ENCODE data around the gene BEST3. TPM values are rescaled to one million over a fixed set of nuclear protein-coding genes. Genes with fewer than 3 reads are reported as not detected.
A peak's percentile ranks its signal among the peaks of the same experiment; 100 is the strongest.

BEST3 gene
- total RNA-seq, 1 donor from 2014 or later = 2.5 TPM

DNA sequence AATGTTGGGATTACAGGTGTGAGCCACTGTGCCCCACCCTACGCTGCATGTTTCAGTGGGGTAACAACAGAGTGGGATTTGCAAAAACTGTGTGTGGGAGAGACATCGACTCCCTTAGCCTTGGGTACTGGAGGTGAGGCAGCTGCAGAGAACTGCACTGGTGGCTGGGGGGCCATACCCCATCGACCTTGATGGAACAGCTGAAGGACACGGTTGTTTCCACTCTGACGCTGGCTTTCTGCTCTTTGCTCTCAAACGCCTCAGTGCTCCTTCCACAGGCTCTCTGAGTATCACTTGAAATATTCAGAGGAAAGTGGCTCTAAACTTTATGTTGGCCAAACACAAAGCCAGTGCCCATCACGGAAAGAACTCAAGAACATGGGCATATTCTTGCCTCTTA is 57.6 kb downstream of the BEST3 start:
- H3K4me3 ChIP-seq (ENCODE audit: low read depth, low read length) = no peak overlapping the region
- TF ChIP-seq, protein P1, sequence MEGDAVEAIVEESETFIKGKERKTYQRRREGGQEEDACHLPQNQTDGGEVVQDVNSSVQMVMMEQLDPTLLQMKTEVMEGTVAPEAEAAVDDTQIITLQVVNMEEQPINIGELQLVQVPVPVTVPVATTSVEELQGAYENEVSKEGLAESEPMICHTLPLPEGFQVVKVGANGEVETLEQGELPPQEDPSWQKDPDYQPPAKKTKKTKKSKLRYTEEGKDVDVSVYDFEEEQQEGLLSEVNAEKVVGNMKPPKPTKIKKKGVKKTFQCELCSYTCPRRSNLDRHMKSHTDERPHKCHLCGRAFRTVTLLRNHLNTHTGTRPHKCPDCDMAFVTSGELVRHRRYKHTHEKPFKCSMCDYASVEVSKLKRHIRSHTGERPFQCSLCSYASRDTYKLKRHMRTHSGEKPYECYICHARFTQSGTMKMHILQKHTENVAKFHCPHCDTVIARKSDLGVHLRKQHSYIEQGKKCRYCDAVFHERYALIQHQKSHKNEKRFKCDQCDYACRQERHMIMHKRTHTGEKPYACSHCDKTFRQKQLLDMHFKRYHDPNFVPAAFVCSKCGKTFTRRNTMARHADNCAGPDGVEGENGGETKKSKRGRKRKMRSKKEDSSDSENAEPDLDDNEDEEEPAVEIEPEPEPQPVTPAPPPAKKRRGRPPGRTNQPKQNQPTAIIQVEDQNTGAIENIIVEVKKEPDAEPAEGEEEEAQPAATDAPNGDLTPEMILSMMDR (conservative IDR thresholded peaks at IDR 0.05; ENCODE audit: low read depth, low read length) = no peak
- no peak for DNase-seq (ENCODE audit: low read depth)

DNA sequence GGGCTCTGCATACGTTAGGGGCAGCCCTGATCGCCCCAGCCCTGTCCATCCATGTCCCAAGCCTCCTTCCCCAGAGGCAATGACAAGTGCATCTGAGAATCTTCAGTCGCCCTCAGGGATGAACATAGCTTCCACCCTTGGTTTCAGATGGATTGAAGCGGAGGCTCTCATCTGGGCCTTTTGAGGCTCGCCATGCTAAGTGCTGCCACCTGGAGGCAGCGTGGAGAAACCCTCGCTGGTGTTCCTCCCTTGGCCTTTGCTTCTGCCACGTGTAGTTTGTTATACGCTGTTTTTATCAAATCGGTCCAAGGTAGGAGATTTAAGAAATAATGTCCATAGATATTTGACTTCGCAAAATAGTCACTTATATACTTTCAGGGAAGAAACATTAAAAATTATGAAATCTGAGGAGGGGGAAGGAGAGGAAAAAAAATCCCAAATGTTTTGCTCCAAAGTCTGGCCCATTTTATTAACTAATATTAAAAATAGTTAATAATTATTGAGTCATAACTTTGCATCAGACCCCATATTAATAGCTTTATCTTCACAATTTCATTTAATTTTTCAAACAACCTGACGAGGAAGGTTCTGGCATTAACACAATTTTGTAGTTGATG is 59.6 kb downstream of the BEST3 start:
- H3K4me3 ChIP-seq (ENCODE audit: low read depth, low read length) = no peak overlapping the region
- TF ChIP-seq, protein P1 (conservative IDR thresholded peaks at IDR 0.05; ENCODE audit: low read depth, low read length) = peak; percentile 94
- no peak for DNase-seq (ENCODE audit: low read depth)

GRCh38 chr12:69633061-69633460 is 66.0 kb downstream of the BEST3 start:
- H3K4me3 ChIP-seq (ENCODE audit: low read depth, low read length) = no peak overlapping the region
- TF ChIP-seq, protein P1 (conservative IDR thresholded peaks at IDR 0.05; ENCODE audit: low read depth, low read length) = peak; percentile 55
- DNase-seq (ENCODE audit: low read depth) = no peak

DNA sequence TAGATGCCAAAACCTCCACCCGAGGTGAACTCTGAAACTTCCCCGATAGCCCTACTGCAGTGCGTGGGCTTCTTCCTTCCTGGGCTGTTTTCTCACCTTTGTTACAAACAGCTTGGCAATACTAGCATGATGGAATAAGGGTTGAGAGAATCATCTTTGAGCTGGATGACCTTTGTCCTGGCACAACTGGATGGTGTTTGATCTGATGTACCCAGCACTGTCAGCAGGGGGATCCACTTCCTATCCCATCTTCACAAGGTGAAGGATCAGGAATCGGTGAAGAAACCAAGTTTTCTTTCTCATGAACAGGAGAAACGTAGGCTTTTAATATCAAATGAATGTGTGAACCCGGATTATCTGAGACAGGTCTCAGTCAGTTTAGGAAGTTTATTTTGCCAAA is 68.9 kb downstream of the BEST3 start:
- H3K4me3 ChIP-seq (ENCODE audit: low read depth, low read length) = no peak overlapping the region
- DNase-seq (ENCODE audit: low read depth) = no peak
- TF ChIP-seq, protein P1 (conservative IDR thresholded peaks at IDR 0.05; ENCODE audit: low read depth, low read length) = peak; percentile 53

DNA sequence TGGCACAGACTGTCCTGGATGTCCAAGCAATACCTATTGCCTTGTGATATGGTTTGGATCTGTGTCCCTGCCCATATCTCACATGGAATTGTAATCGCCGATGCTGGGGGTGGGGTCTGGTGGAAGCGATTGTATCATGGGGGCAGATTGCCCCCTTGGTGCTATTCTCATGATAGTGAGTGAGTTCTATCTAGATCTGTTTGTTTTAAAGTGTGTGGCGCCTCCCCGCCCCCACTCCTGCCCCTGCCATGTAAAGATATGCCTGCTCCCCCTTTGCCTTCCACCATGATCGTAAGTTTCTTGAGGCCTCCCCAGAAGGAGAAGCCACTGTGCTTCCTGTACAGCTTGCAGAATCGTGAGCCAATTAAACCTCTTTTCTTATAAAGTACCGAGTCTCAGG is 71.6 kb downstream of the BEST3 start:
- TF ChIP-seq, protein P1 (conservative IDR thresholded peaks at IDR 0.05; ENCODE audit: low read depth, low read length) = no peak
- H3K4me3 ChIP-seq (ENCODE audit: low read depth, low read length) = no peak overlapping the region
- no peak for DNase-seq (ENCODE audit: low read depth)

- TF ChIP-seq, protein P1 (conservative IDR thresholded peaks at IDR 0.05; ENCODE audit: low read depth, low read length) = no peak
- H3K4me3 ChIP-seq (ENCODE audit: low read depth, low read length) = no peak overlapping the region
- no peak for DNase-seq (ENCODE audit: low read depth)
Observed at GRCh38 chr12:69623970-69624369, 75.1 kb downstream of the BEST3 start.

DNA sequence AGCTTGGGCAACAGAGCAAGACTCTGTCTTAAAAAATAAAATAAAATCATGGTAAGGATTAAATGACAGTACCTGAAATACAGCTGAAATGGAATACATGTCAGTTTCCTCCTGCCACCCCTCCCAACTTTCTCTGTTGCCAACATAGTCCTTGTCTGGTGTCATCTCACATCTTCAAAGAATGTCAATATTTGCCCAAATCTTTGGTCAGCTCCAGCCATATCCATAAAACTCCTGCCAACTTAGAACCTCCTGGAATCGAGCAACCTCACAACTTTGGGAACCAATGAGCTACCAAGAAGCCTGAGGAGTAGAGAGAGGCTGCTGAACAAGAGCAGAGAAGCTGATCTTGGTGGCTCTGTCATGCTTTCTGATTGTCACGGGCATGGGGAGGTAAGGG is 77.6 kb downstream of the BEST3 start:
- DNase-seq (ENCODE audit: low read depth) = no peak
- H3K4me3 ChIP-seq (ENCODE audit: low read depth, low read length) = no peak overlapping the region
- TF ChIP-seq, protein P1 (conservative IDR thresholded peaks at IDR 0.05; ENCODE audit: low read depth, low read length) = no peak

Data from epithelial cell of proximal tubule (primary cell).